ENCODE data around the gene PTPN11.

Gene PTPN11

GRCh38 chr12:112535017-112535416, 116.3 kb downstream of the PTPN11 start:
- Histone ChIP-seq H3K27me3 (ENCODE audit: control insufficient read depth in 1 of 2, insufficient read depth in 2 of 2, low read length in 2 of 2) (no peaks in the 10 kb centered on the region), H3K9me3 (ENCODE audit: low read length) (no peaks in the 10 kb centered on the region), H3K27ac (ENCODE audit: low read depth, low read length) (no peak overlapping the region), H3K36me3 (ENCODE audit: insufficient read depth, low read length) (no peaks in the 10 kb centered on the region), H3K4me1 (ENCODE audit: insufficient read depth, low read length) (no peaks in the 10 kb centered on the region), H3K9ac (ENCODE audit: low read length) (no peak overlapping the region), H3K4me3 (ENCODE audit: low read depth in 1 of 2, low read length in 2 of 2) (no peak overlapping the region)

DNA sequence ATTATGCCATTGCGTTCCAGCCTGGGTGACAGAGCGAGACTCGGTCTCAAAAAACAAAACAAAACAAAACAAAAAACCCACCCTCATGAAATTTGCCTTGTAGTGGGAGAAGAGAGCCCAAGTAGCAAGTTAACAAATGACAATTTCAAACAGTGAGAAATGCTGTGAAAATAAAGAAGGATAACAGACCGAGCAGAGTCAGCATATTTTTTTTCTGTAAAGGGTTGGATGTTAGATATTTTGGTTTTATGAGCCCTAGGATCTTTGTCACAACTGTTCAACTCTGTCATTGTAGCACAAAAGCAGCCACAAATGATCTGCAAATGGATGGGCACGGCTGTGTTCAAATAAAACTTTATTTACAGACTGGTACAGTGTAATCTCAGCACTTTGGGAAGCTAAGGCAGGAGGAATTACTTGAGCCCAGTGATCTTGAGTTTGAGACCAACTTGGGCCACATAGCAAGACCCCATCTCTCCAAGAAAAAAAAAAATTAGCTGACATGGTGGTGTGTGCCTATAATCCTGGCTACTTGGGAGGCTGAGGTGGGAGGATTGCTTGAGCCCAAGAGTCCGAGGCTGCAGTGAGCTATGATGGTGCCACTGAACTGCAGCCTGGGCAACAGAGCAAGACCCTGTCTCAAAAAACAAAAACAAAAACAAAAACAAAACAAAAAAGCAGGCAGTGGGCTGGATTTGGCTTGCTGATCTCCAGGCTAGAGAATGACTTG, 117.1 kb downstream of the PTPN11 start:
- H3K27me3 ChIP-seq (ENCODE audit: control insufficient read depth in 1 of 2, insufficient read depth in 2 of 2, low read length in 2 of 2), result no peaks in the 10 kb centered on the region
- H3K9ac ChIP-seq (ENCODE audit: low read length), result no peak overlapping the region
- no peaks in the 10 kb centered on the region for H3K9me3 ChIP-seq (ENCODE audit: low read length)
- H3K4me3 ChIP-seq (ENCODE audit: low read depth in 1 of 2, low read length in 2 of 2), result no peak overlapping the region
- no peaks in the 10 kb centered on the region for H3K36me3 ChIP-seq (ENCODE audit: insufficient read depth, low read length)
- H3K4me1 ChIP-seq (ENCODE audit: insufficient read depth, low read length), result no peaks in the 10 kb centered on the region
- no peak overlapping the region for H3K27ac ChIP-seq (ENCODE audit: low read depth, low read length)

DNA sequence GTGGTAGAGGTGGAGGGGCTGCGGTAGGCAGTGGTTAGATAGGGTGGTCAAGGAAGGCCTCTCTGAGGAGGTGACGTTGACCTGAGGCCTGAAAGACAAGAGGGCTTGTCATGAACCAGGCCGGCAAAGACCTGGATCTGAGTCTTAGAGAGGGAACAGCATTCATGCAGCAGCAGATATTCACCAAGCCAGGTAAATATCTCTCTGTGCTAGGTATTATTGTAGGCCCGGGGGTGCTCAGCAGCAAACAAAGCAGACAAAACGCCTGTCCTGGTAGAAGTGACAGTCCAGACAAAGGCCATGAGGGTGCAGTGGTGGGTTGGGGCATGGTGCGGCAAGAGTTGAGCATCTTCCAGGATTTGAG, 117.6 kb downstream of the PTPN11 start:
- Histone ChIP-seq H3K27me3 (ENCODE audit: control insufficient read depth in 1 of 2, insufficient read depth in 2 of 2, low read length in 2 of 2) (no peaks in the 10 kb centered on the region), H3K4me3 (ENCODE audit: low read depth in 1 of 2, low read length in 2 of 2) (no peak overlapping the region), H3K4me1 (ENCODE audit: insufficient read depth, low read length) (no peaks in the 10 kb centered on the region), H3K9me3 (ENCODE audit: low read length) (no peaks in the 10 kb centered on the region), H3K27ac (ENCODE audit: low read depth, low read length) (no peak overlapping the region), H3K36me3 (ENCODE audit: insufficient read depth, low read length) (no peaks in the 10 kb centered on the region), H3K9ac (ENCODE audit: low read length) (no peak overlapping the region)

GRCh38 chr12:112537710-112538396, 119.1 kb downstream of the PTPN11 start:
- Histone ChIP-seq H3K27me3 (ENCODE audit: control insufficient read depth in 1 of 2, insufficient read depth in 2 of 2, low read length in 2 of 2) (no peaks in the 10 kb centered on the region), H3K9me3 (ENCODE audit: low read length) (no peaks in the 10 kb centered on the region), H3K36me3 (ENCODE audit: insufficient read depth, low read length) (no peaks in the 10 kb centered on the region), H3K4me1 (ENCODE audit: insufficient read depth, low read length) (no peaks in the 10 kb centered on the region), H3K27ac (ENCODE audit: low read depth, low read length) (no peak overlapping the region), H3K4me3 (ENCODE audit: low read depth in 1 of 2, low read length in 2 of 2) (no peak overlapping the region), H3K9ac (ENCODE audit: low read length) (no peak overlapping the region)

GRCh38 chr12:112538740-112539139, 120.0 kb downstream of the PTPN11 start:
- H3K4me1 ChIP-seq (ENCODE audit: insufficient read depth, low read length), result no peaks in the 10 kb centered on the region
- H3K9me3 ChIP-seq (ENCODE audit: low read length), result no peaks in the 10 kb centered on the region
- no peak overlapping the region for H3K9ac ChIP-seq (ENCODE audit: low read length)
- no peaks in the 10 kb centered on the region for H3K27me3 ChIP-seq (ENCODE audit: control insufficient read depth in 1 of 2, insufficient read depth in 2 of 2, low read length in 2 of 2)
- H3K27ac ChIP-seq (ENCODE audit: low read depth, low read length), result no peak overlapping the region
- H3K36me3 ChIP-seq (ENCODE audit: insufficient read depth, low read length), result no peaks in the 10 kb centered on the region
- no peak overlapping the region for H3K4me3 ChIP-seq (ENCODE audit: low read depth in 1 of 2, low read length in 2 of 2)

DNA sequence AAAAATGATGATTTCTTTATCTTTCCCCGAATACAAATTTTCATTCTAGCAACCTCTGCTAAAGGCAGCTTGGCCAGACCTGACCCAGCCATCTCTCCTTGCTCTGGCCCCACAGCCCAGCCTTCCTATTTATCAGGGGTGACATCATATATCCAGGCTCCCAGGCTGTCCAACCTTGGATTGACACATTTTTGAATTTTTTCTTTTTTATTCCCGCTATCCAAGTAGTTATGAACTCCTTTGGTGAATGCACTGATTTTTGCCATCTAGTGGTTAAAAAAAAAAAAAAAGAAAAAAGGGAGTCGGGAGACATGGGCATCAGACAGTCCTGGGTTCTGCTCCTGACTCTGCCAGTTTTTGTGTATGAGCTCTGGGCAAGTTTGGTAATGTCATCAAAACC, 120.5 kb downstream of the PTPN11 start:
- no peaks in the 10 kb centered on the region for H3K4me1 ChIP-seq (ENCODE audit: insufficient read depth, low read length)
- no peaks in the 10 kb centered on the region for H3K27me3 ChIP-seq (ENCODE audit: control insufficient read depth in 1 of 2, insufficient read depth in 2 of 2, low read length in 2 of 2)
- H3K4me3 ChIP-seq (ENCODE audit: low read depth in 1 of 2, low read length in 2 of 2), result no peak overlapping the region
- no peaks in the 10 kb centered on the region for H3K9me3 ChIP-seq (ENCODE audit: low read length)
- no peak overlapping the region for H3K9ac ChIP-seq (ENCODE audit: low read length)
- H3K36me3 ChIP-seq (ENCODE audit: insufficient read depth, low read length), result no peaks in the 10 kb centered on the region
- H3K27ac ChIP-seq (ENCODE audit: low read depth, low read length), result no peak overlapping the region

GRCh38 chr12:112540021-112540420, 121.3 kb downstream of the PTPN11 start:
- H3K9ac ChIP-seq (ENCODE audit: low read length), result no peak overlapping the region
- no peak overlapping the region for H3K4me3 ChIP-seq (ENCODE audit: low read depth in 1 of 2, low read length in 2 of 2)
- H3K36me3 ChIP-seq (ENCODE audit: insufficient read depth, low read length), result no peaks in the 10 kb centered on the region
- H3K27ac ChIP-seq (ENCODE audit: low read depth, low read length), result no peak overlapping the region
- no peaks in the 10 kb centered on the region for H3K4me1 ChIP-seq (ENCODE audit: insufficient read depth, low read length)
- H3K27me3 ChIP-seq (ENCODE audit: control insufficient read depth in 1 of 2, insufficient read depth in 2 of 2, low read length in 2 of 2), result no peaks in the 10 kb centered on the region
- H3K9me3 ChIP-seq (ENCODE audit: low read length), result no peaks in the 10 kb centered on the region

DNA sequence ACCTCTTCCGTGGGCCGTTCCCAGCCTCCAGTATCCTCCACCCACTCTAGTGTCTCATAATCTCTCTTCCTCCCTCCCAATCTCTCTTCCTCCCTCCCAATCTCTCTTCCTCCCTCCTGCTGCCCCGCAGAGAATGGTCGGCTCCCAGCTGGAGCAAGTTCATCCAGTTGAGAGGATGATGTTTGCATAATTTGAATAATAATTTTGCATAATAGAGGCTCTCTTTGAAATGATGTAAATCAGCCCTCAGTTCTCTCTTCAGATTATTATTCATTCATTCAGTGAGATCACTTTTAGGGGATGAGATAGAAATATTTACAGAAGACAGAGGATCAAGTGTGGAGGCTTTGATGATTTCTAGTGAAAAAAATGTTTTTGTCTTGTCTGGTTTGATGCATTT, 125.0 kb downstream of the PTPN11 start:
- no peaks in the 10 kb centered on the region for H3K9me3 ChIP-seq (ENCODE audit: low read length)
- no peaks in the 10 kb centered on the region for H3K27me3 ChIP-seq (ENCODE audit: control insufficient read depth in 1 of 2, insufficient read depth in 2 of 2, low read length in 2 of 2)
- no peaks in the 10 kb centered on the region for H3K4me1 ChIP-seq (ENCODE audit: insufficient read depth, low read length)
- H3K9ac ChIP-seq (ENCODE audit: low read length), result no peak overlapping the region
- no peak overlapping the region for H3K4me3 ChIP-seq (ENCODE audit: low read depth in 1 of 2, low read length in 2 of 2)
- H3K27ac ChIP-seq (ENCODE audit: low read depth, low read length), result no peak overlapping the region
- H3K36me3 ChIP-seq (ENCODE audit: insufficient read depth, low read length), result no peaks in the 10 kb centered on the region

GRCh38 chr12:112546339-112546738, 127.6 kb downstream of the PTPN11 start:
- H3K36me3 ChIP-seq (ENCODE audit: insufficient read depth, low read length), result no peaks in the 10 kb centered on the region
- no peak overlapping the region for H3K9ac ChIP-seq (ENCODE audit: low read length)
- H3K4me3 ChIP-seq (ENCODE audit: low read depth in 1 of 2, low read length in 2 of 2), result no peak overlapping the region
- no peak overlapping the region for H3K27ac ChIP-seq (ENCODE audit: low read depth, low read length)
- no peaks in the 10 kb centered on the region for H3K9me3 ChIP-seq (ENCODE audit: low read length)
- H3K4me1 ChIP-seq (ENCODE audit: insufficient read depth, low read length), result no peaks in the 10 kb centered on the region
- H3K27me3 ChIP-seq (ENCODE audit: control insufficient read depth in 1 of 2, insufficient read depth in 2 of 2, low read length in 2 of 2), result no peaks in the 10 kb centered on the region

- Histone ChIP-seq H3K36me3 (ENCODE audit: insufficient read depth, low read length) (no peaks in the 10 kb centered on the region), H3K9ac (ENCODE audit: low read length) (no peak overlapping the region), H3K4me1 (ENCODE audit: insufficient read depth, low read length) (no peaks in the 10 kb centered on the region), H3K27ac (ENCODE audit: low read depth, low read length) (no peak overlapping the region), H3K4me3 (ENCODE audit: low read depth in 1 of 2, low read length in 2 of 2) (no peak overlapping the region), H3K9me3 (ENCODE audit: low read length) (no peaks in the 10 kb centered on the region), H3K27me3 (ENCODE audit: control insufficient read depth in 1 of 2, insufficient read depth in 2 of 2, low read length in 2 of 2) (no peaks in the 10 kb centered on the region)
These were observed 128.2 kb downstream of the PTPN11 start for GRCh38 chr12:112546996-112547395.

- H3K9ac ChIP-seq (ENCODE audit: low read length), result no peak overlapping the region
- no peaks in the 10 kb centered on the region for H3K4me1 ChIP-seq (ENCODE audit: insufficient read depth, low read length)
- no peaks in the 10 kb centered on the region for H3K36me3 ChIP-seq (ENCODE audit: insufficient read depth, low read length)
- H3K27ac ChIP-seq (ENCODE audit: low read depth, low read length), result no peak overlapping the region
- no peaks in the 10 kb centered on the region for H3K27me3 ChIP-seq (ENCODE audit: control insufficient read depth in 1 of 2, insufficient read depth in 2 of 2, low read length in 2 of 2)
- H3K4me3 ChIP-seq (ENCODE audit: low read depth in 1 of 2, low read length in 2 of 2), result no peak overlapping the region
- H3K9me3 ChIP-seq (ENCODE audit: low read length), result no peaks in the 10 kb centered on the region
These were observed 130.3 kb downstream of the PTPN11 start for GRCh38 chr12:112549031-112549430.

- no peaks in the 10 kb centered on the region for H3K4me1 ChIP-seq (ENCODE audit: insufficient read depth, low read length)
- H3K27me3 ChIP-seq (ENCODE audit: control insufficient read depth in 1 of 2, insufficient read depth in 2 of 2, low read length in 2 of 2), result no peaks in the 10 kb centered on the region
- no peak overlapping the region for H3K9ac ChIP-seq (ENCODE audit: low read length)
- H3K4me3 ChIP-seq (ENCODE audit: low read depth in 1 of 2, low read length in 2 of 2), result no peak overlapping the region
- no peaks in the 10 kb centered on the region for H3K9me3 ChIP-seq (ENCODE audit: low read length)
- no peaks in the 10 kb centered on the region for H3K36me3 ChIP-seq (ENCODE audit: insufficient read depth, low read length)
- no peak overlapping the region for H3K27ac ChIP-seq (ENCODE audit: low read depth, low read length)
These were observed 132.9 kb downstream of the PTPN11 start for GRCh38 chr12:112551681-112552080.

Data from muscle layer of colon (tissue), 2 donors.